ENCODE measurements around the gene CD244. TPM values are rescaled to one million over a fixed set of nuclear protein-coding genes. Genes with fewer than 3 reads are reported as not detected.
A peak's percentile ranks its signal among the peaks of the same experiment; 100 is the strongest.

The CD244 gene
- total RNA-seq, 1 donor from 2014 or later: 2.0 TPM

DNA sequence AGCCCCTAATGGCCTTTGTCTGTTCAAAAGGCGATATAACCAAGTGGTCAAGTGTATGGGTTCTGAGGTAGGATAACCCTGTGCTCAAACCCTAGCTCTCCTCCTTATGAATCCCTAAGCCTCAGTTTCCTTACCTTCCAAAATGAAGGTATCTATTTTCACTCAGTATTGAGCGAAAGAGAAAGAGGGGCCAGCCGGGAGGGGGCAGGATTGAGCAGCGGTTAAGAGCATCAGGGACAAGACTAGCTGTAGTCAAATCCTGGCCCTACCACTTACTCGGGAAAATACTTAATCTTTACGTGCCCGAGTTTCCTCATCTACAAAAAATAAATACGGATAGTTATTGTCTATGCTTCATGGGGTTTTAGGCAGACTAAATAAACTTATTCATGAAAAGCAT is 41.1 kb downstream of the CD244 start:
- intact Hi-C loops (cut with DNase I): no loop called here
- Histone ChIP-seq H3K4me1 (no peaks in the 10 kb centered on the region), H3K36me3 (no peaks in the 10 kb centered on the region), H3K27me3 (no peaks in the 10 kb centered on the region), H3K9me3 (no peaks in the 10 kb centered on the region), H3K4me3 (no peak overlapping the region), H3K27ac (no peak overlapping the region)
- TF ChIP-seq POLR2A (IDR thresholded peaks at IDR 0.05): no peak
- TF ChIP-seq POLR2AphosphoS5 (IDR thresholded peaks at IDR 0.05; ENCODE audit: insufficient read depth in 1 of 2, low read depth in 1 of 2): no peak
- TF ChIP-seq, protein P1, sequence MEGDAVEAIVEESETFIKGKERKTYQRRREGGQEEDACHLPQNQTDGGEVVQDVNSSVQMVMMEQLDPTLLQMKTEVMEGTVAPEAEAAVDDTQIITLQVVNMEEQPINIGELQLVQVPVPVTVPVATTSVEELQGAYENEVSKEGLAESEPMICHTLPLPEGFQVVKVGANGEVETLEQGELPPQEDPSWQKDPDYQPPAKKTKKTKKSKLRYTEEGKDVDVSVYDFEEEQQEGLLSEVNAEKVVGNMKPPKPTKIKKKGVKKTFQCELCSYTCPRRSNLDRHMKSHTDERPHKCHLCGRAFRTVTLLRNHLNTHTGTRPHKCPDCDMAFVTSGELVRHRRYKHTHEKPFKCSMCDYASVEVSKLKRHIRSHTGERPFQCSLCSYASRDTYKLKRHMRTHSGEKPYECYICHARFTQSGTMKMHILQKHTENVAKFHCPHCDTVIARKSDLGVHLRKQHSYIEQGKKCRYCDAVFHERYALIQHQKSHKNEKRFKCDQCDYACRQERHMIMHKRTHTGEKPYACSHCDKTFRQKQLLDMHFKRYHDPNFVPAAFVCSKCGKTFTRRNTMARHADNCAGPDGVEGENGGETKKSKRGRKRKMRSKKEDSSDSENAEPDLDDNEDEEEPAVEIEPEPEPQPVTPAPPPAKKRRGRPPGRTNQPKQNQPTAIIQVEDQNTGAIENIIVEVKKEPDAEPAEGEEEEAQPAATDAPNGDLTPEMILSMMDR (IDR thresholded peaks at IDR 0.05): no peak
- peak in 1 of 2 donors; percentile 8 for DNase-seq (ENCODE audit: extremely low spot score in 2 of 2)

DNA sequence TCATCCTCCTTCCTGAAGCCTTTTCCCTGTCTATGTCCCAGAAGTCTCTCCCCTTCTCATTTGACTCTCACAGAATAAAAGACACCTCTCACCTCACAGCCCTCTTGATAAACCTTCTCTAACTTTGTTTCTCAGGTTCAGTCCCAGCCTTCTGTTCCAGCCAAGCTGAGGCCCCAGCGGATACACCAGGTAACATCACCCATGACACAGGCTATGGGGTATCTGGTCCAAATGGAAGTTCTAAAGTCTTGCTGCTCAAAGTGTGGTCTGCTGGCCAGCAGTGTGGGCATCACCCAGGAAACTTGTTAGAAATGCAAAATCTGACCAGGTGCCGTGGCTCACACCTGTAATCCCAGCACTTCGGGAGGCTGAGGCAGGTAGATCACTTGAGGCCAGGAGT is 43.5 kb downstream of the CD244 start:
- intact Hi-C loops (cut with DNase I): no loop called here

DNA sequence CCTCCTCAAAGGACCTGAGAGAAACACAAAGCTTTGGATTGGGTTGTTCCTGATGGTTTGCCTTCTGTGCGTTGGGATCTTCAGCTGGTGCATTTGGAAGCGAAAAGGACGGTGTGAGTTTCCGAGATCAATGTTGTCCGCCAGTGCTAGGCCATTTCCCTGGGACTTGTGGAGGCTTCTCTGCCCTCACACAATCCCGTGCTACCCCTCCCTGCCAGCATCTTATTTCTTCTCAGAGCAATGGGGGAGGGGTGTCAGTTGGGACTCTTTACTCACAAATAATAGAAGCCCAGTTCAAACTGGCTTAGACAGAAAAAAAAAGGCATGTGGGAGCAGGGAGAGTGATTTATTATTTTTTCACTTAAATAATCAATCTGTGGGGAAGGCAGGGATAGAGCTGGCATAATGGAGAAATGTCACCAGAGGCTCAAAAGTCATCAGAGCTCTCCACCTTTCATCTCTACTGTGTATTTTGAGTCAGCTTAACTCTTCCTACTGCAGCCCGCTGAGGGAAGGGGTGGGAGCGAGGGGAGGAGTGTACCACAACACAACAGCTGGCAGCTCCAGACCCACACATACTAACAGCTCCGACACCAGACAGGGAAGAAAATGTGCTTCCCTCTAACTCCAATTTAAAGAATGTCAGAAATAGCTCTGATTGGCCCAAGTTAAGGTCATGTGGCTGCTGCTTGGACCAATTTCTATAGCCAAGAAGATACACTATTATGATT is 44.3 kb downstream of the CD244 start:
- DNase-seq (ENCODE audit: extremely low spot score in 2 of 2): peak in 1 of 2 donors; percentile 40
- Histone ChIP-seq H3K4me3 (no peak overlapping the region), H3K36me3 (no peaks in the 10 kb centered on the region), H3K4me1 (no peaks in the 10 kb centered on the region), H3K27ac (no peak overlapping the region), H3K27me3 (no peaks in the 10 kb centered on the region), H3K9me3 (no peaks in the 10 kb centered on the region)
- intact Hi-C loops (cut with DNase I): no loop called here
- TF ChIP-seq POLR2A (IDR thresholded peaks at IDR 0.05) (no peak), POLR2AphosphoS5 (IDR thresholded peaks at IDR 0.05; ENCODE audit: insufficient read depth in 1 of 2, low read depth in 1 of 2) (no peak)
- TF ChIP-seq, protein P1 (IDR thresholded peaks at IDR 0.05): no peak

More for the DNA sequence above, 43.5 kb downstream of the CD244 start:
- no peaks in the 10 kb centered on the region for H3K4me1 ChIP-seq
- peak in 1 of 2 donors; percentile 42 for DNase-seq (ENCODE audit: extremely low spot score in 2 of 2)
- no peak overlapping the region for H3K27ac ChIP-seq
- H3K4me3 ChIP-seq: no peak overlapping the region
- H3K27me3 ChIP-seq: no peaks in the 10 kb centered on the region
- TF ChIP-seq, protein P1 (IDR thresholded peaks at IDR 0.05): no peak
- TF ChIP-seq POLR2AphosphoS5 (IDR thresholded peaks at IDR 0.05; ENCODE audit: insufficient read depth in 1 of 2, low read depth in 1 of 2) (no peak), POLR2A (IDR thresholded peaks at IDR 0.05) (no peak)
- no peaks in the 10 kb centered on the region for H3K36me3 ChIP-seq
- no peaks in the 10 kb centered on the region for H3K9me3 ChIP-seq

DNA sequence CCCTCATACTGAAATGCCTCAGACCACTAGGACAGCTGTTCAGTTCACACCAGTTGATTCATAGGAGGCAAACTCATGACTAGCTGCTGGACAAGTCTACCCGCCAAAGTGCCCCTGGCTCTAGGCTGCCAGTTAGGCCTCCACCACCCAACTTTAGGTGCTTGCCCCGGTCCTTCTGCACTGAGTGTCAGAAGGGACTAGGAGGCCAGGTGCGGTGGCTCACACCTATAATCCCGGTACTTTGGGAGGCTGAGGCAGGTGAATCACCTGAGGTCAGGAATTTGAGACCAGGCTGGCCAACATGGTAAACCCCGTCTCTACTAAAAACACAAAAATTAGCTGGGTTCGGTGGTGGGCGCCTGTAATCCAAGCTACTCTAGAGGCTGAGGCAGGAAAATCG is 47.8 kb downstream of the CD244 start:
- Histone ChIP-seq H3K27ac (no peak overlapping the region), H3K9me3 (no peaks in the 10 kb centered on the region), H3K4me1 (no peaks in the 10 kb centered on the region), H3K27me3 (no peaks in the 10 kb centered on the region), H3K4me3 (no peak overlapping the region), H3K36me3 (no peaks in the 10 kb centered on the region)
- DNase-seq (ENCODE audit: extremely low spot score in 2 of 2): no peak
- intact Hi-C loops (cut with DNase I): no loop called here
- TF ChIP-seq, protein P1 (IDR thresholded peaks at IDR 0.05): no peak
- TF ChIP-seq POLR2A (IDR thresholded peaks at IDR 0.05) (no peak), POLR2AphosphoS5 (IDR thresholded peaks at IDR 0.05; ENCODE audit: insufficient read depth in 1 of 2, low read depth in 1 of 2) (no peak)

DNA sequence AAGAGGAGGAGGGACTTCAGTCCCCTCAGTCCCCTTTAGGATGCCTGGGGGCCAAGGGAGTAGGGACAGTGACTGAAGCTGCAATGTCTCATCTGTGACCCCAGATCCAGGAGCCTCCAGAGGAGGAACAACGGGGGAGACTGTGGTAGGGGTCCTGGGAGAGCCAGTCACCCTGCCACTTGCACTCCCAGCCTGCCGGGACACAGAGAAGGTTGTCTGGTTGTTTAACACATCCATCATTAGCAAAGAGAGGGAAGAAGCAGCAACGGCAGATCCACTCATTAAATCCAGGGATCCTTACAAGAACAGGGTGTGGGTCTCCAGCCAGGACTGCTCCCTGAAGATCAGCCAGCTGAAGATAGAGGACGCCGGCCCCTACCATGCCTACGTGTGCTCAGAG is 48.4 kb downstream of the CD244 start:
- DNase-seq (ENCODE audit: extremely low spot score in 2 of 2): no peak
- intact Hi-C loops (cut with DNase I): no loop called here
- no peak overlapping the region for H3K4me3 ChIP-seq

More for the DNA sequence above, 48.4 kb downstream of the CD244 start:
- Histone ChIP-seq H3K9me3 (no peaks in the 10 kb centered on the region), H3K36me3 (no peaks in the 10 kb centered on the region), H3K27me3 (no peaks in the 10 kb centered on the region), H3K27ac (no peak overlapping the region), H3K4me1 (no peaks in the 10 kb centered on the region)
- no peak for TF ChIP-seq POLR2A (IDR thresholded peaks at IDR 0.05)
- no peak for TF ChIP-seq POLR2AphosphoS5 (IDR thresholded peaks at IDR 0.05; ENCODE audit: insufficient read depth in 1 of 2, low read depth in 1 of 2)
- TF ChIP-seq, protein P1 (IDR thresholded peaks at IDR 0.05): no peak
